HG02970 (cell line): ENCODE data around the gene ECI2.
"Not testable (repeated sequence)": the region's sequence is repeated elsewhere in the genome, so short reads cannot be mapped to it uniquely, and the experiment has no call there.

Source experiments
- ATAC-seq: cut with Tn5 transposase; IDR thresholded peaks from one replicate; pipeline ENCODE4 v1.9.1; 2021; ENCODE audit warnings: mild to moderate bottlenecking, moderate library complexity, moderate number of reproducible peaks; ENCODE audit not compliant: unreplicated experiment, low FRiP score

ECI2 gene

GRCh38 chr6:4105980-4106536 lies 29.3 kb downstream of the ECI2 start:
- no peak for ATAC-seq

GRCh38 chr6:4103929-4104328 lies 31.4 kb downstream of the ECI2 start:
- ATAC-seq = no peak

GRCh38 chr6:4102687-4103244 lies 32.6 kb downstream of the ECI2 start:
- ATAC-seq = no peak

- no peak for ATAC-seq
Measured at GRCh38 chr6:4101298-4101697, 34.1 kb downstream of the ECI2 start.

- no peak for ATAC-seq
Measured at GRCh38 chr6:4100655-4101054, 34.7 kb downstream of the ECI2 start.

- ATAC-seq = no peak
Measured at GRCh38 chr6:4093288-4093687, 42.1 kb downstream of the ECI2 start.

- no peak for ATAC-seq
Measured at GRCh38 chr6:4091941-4092340, 43.4 kb downstream of the ECI2 start.

GRCh38 chr6:4090043-4090442 lies 45.3 kb downstream of the ECI2 start:
- not testable (repeated sequence) for ATAC-seq

- ATAC-seq = no peak
Measured at GRCh38 chr6:4088704-4089103, 46.7 kb downstream of the ECI2 start.

GRCh38 chr6:4085332-4085700 lies 50.1 kb downstream of the ECI2 start:
- no peak for ATAC-seq

- ATAC-seq = no peak
Measured at GRCh38 chr6:4084444-4085331, 50.7 kb downstream of the ECI2 start.

- ATAC-seq = no peak
Measured at GRCh38 chr6:4078691-4079471, 56.5 kb downstream of the ECI2 start, which contains the start of gene FAM217A. FAM217A (minus strand) TSS chr6:4079137; CDS start chr6:4077414, 1,723 bp downstream.

GRCh38 chr6:4074478-4075235 lies 60.7 kb downstream of the ECI2 start:
- no peak for ATAC-seq

- no peak for ATAC-seq
Measured at GRCh38 chr6:4071330-4071729, 64.0 kb downstream of the ECI2 start.

GRCh38 chr6:4069199-4069598 lies 66.2 kb downstream of the ECI2 start:
- no peak for ATAC-seq

GRCh38 chr6:4067673-4068072 lies 67.7 kb downstream of the ECI2 start:
- ATAC-seq = no peak

- ATAC-seq = no peak
Measured at GRCh38 chr6:4066029-4066755, 69.2 kb downstream of the ECI2 start.
